Posterior vena cava (tissue), 2 donors: ENCODE data around the gene TGFBR3. TPM values are rescaled to one million over a fixed set of nuclear protein-coding genes. Genes with fewer than 3 reads are reported as not detected.
"Not testable (repeated sequence)": the region's sequence is repeated elsewhere in the genome, so short reads cannot be mapped to it uniquely, and the experiment has no call there.

ENCODE experiments used
- DNase-seq: peaks from one replicate; pipeline ENCODE4 v3.0.0-alpha.2; 2020; ENCODE audit warnings: low spot score
- intact Hi-C, 2 donors: fragments of 100-400 bp; cut with DNase I; formaldehyde crosslinking; loops; one replicate each; pipeline versions ENCODE4 v1.14.1 to v1.14.2; 2022 to 2023
- total RNA-seq, 2 donors: library from RNA; stranded (reverse); fragmentation: NEBNext Ultra II Directional; extraction: Animal tissue kit (Norgen Biotek cat#: 25700); gene quantifications; one replicate each; pipeline ENCODE4 v1.2.1, GENCODE V29; 2021
- donor health status: DM: yes; HTN: yes; CAD: no.
- donor health status: DM: yes; HTN: yes; CAD: no.

The TGFBR3 gene
- total RNA-seq, 2 donors from 2014 or later, result 86.7 to 106 TPM

DNA sequence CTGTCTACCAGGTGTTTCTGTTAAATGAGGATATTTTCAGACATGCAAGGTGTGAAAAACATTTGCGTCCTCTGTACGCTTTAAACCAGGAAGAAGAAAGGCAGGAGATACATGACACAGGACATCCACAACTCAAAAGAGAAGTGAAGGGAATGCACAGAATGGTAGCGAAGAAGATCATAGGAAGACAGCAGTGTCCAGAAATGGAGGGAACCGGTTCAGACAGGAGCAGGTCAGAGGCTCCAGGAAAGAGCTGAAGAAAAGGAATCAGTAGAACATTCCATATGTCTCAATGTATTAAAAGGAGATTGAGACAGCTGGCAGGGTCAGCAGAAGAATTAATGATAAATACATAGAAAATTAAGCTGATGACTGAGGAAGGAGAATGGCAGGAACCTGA, 194.4 kb downstream of the TGFBR3 start:
- intact Hi-C loops, result no loop called here
- no peak for DNase-seq

DNA sequence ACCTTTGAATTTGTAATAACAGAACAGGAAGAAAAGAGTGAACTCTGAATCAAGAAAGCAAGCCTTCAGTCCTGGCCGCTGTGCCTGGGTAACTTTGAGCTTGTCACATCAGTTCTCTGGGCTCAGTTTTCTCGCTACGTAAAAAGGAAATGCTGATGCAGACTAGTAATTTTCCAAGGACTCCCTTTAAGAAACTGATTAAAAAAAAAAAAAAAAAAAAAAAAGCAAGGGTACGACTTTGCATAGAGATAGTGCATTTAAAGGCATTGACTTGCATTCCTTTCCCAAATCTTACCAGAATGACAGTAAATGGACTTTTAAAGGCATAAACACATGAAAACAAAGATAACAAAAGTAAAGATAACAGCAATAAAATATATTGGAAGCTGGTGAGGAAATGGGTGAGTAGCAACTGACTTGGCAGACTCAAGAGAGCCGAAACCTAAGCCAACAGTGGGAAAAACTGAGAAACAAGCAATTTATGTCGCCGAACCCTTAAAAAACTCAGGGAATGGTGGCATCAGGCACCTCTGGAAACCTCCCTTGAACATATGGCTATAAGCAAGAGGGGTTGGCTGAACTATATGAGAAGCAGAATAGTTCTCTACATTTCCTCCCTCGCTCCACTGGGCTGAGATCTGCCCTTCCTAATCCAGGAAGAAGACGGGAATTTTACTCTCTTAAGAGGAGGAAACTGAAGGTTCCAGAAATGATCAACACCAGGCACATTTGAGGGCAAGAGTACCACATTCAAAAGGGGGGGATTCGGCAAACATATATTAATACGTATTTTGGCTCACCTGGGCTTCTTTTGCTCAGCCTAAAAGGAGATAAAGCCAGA, 196.1 kb downstream of the TGFBR3 start:
- DNase-seq, result no peak

DNA sequence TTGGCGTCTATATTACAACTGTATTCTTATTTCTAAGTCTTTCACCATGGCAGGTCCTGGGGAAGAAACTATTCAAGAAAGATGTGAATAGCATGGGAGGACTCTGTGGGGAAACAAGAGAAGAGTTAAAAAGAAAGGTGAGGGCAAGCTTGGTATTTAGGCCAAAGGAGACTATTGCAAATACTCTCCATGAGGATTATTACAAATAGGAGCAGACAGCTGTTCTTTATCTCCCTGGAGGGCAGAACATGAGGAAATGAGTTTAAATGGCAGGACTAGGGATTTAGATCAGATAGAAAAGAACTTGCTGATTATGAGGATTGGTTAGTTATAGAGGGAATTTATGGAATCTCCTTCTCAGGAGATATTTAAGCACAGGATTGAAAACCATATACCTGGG, 198.5 kb downstream of the TGFBR3 start:
- intact Hi-C loops, result no loop called here
- no peak for DNase-seq

More for the DNA sequence above, 196.1 kb downstream of the TGFBR3 start:
- intact Hi-C loops, result no loop called here

- intact Hi-C loops, result no loop called here
- DNase-seq, result no peak
Observed at GRCh38 chr1:91685994-91686393, 200.0 kb downstream of the TGFBR3 start.

DNA sequence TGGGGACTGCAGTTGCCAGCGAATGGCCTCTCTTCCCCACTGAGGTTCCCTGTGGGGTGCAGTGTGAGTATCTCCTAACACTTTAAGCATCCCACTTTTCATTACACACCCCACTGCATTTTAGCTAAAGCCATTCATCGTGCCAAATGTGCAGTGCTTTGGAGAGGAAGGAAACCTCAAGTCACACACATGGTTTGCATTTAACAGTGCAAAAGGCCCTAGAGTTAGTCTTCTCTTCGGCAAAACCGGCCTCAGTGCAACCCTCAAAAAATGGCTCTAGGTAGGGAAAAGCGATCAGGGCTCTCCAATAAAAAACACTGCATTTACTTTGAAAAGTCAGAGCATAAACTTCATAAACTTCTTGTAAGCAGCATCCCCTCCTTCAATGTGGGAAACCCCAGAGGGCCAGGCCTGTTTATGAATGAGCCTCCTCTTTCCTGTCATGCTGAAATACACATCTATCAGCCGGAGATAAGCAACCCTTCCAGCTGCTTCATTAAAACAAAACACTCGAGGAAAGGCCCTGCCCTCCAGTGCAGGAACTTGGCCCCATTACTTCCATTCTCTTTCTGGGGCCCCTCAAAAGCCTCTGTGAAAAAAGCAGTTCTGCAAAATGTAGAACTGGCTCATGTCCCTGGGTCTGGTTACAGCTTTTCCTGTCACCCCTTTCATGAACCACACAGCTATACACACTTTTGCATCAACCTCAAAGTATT, 201.3 kb downstream of the TGFBR3 start:
- intact Hi-C loops, result no loop called here
- no peak for DNase-seq

DNA sequence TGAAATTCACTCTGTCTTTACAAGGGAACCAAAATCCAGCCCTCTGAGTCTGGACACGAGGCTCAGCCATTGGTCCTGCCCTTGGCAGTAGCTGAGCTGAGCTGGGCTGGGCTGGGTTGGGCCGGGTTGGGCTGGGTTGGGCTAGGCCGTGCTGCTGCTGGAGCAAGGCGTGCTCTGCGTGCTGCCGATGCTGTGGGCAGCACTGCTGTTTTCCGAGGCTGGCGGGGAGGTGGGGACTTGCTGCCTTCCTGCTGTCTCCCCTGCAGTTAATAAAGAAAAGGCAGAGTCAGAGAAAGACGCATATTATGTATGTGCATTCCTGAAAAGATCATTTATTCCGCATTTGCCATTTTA, 202.4 kb downstream of the TGFBR3 start:
- intact Hi-C loops, result no loop called here

DNA sequence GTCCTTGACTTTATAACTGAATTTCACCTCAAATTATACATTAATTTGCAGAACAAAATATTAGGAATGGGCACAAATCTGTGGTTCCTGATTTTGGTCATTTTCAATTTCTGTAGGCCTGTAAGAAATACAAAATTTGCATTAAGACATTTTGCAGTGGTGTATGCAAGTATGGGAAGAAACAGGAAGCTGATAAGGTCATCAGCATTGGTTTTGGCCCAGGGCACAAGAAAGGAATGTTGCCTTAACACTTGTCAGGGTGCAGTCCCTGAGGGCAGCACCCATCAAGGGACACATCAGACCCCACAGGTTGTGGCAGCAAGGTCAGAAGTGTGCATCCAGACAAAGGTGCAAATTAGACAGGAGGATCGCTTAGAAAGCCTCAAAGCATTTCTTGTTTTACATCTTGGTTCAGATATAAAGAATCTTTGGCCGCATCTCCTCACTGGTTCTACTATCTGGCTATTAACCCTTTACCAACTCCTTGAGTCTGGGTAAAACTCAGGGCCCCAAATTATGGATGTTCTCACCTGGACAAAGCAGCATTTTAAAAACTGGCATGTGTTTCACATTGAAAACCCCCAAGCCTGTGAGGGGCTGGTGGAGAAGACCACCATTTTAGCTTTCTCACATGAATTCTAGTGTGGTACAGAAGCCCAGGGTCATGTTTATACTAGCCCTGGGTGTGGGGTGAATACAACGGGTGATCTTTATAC, 202.9 kb downstream of the TGFBR3 start:
- no peak for DNase-seq
- intact Hi-C loops, result no loop called here

More for the DNA sequence above, 202.4 kb downstream of the TGFBR3 start:
- DNase-seq, result no peak

GRCh38 chr1:91680556-91681155, 205.3 kb downstream of the TGFBR3 start:
- intact Hi-C loops, result no loop called here
- DNase-seq, result no peak

DNA sequence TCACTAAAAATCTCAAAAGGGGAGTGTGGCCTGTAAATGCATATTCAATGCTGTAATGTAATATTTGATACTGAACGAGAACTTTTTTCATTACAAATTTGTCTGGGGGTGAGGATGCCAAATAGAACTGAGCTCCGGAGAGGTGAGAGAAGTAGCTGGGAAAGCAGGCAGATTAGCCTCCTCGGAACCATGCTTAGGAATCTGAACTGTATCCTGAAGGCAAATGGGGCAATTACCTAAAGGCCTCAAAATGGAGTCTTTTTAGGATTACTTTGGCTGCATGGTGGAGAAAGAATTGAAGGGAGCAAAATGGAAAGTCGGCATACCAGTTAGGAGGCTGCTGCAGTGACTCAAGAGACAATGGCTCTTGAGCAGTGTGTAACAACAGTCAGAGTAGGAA, 206.5 kb downstream of the TGFBR3 start:
- intact Hi-C loops, result no loop called here
- no peak for DNase-seq

GRCh38 chr1:91676030-91676429, 209.9 kb downstream of the TGFBR3 start:
- intact Hi-C loops, result no loop called here
- DNase-seq, result no peak

DNA sequence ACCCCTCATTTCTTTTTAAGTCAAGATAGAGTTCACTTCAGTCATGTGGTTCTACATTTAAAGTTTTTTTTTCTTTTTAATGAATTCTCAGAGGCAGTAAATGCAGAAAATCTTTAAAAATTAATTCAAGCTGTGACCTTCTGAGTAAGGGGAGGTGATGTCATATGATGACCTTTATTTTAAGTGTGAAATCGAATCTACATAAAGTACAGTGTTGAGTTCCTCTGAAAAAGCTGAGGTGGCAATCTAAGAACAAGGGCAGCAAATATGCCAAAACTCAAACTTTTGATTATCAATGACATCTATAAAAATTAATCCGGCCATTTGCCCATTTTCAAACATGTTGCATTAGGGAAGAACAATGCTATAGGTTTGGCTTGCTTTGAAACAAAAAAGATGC, 211.8 kb downstream of the TGFBR3 start:
- no peak for DNase-seq
- intact Hi-C loops, result no loop called here

- intact Hi-C loops, result loop anchor here in 1 of 2 donors (1.0 kb wide), 1 partner anchor 24 kb away; no protein-coding TSS in a partner anchor
- DNase-seq, result no peak
Observed at GRCh38 chr1:91673613-91674012, 212.3 kb downstream of the TGFBR3 start.

DNA sequence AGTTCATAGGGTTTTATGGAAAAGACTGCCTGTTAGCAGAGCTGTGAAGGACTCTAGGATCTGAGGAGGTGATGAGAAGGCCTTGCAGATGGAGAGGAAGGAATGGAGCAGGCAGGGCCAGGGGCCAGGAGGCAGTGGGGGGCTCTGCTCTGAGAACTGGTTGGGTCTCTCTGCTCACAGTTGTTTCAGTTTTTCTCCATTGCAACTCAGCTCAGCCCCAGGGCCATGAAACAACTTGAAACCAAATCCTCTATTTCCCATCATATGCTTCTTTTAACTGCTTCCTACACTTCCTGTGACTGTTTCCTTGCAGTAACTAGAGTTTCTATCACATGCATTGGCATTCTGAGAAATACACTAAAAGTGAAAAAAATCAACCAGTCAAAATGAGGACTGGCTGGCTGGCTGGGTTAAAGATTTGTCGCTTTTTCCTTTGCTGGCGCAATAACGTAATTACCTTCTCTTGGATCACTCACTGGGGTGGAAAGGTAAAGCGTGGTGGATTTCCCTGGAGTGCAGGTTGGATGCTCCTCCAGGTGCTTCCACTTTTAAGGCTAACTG, 213.3 kb downstream of the TGFBR3 start:
- DNase-seq, result no peak
- intact Hi-C loops, result loop anchor here in 1 of 2 donors (1.0 kb wide), 1 partner anchor 25 kb away; no protein-coding TSS in a partner anchor

DNA sequence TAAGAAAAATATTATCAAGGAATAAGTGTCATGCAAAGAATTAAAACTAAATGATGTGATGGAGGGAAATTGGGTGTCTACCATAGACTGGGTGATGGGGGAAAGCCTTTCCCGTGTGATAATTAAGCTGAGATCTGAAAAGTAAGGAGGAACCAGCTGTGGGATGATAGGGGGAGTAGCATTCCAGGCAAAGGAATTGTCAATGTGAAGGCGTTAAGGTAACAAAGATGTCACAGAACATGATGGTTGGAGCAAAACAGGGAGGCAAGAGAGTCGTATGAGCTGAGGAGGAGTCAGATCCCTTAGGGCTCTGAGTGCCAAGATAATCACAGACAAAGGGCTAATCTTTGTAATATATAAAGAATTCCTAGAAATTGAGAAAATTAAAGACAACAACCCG, 215.2 kb downstream of the TGFBR3 start:
- no peak for DNase-seq
- intact Hi-C loops, result loop anchor here in 1 of 2 donors (1.0 kb wide), 1 partner anchor 17 kb away; no protein-coding TSS in a partner anchor

DNA sequence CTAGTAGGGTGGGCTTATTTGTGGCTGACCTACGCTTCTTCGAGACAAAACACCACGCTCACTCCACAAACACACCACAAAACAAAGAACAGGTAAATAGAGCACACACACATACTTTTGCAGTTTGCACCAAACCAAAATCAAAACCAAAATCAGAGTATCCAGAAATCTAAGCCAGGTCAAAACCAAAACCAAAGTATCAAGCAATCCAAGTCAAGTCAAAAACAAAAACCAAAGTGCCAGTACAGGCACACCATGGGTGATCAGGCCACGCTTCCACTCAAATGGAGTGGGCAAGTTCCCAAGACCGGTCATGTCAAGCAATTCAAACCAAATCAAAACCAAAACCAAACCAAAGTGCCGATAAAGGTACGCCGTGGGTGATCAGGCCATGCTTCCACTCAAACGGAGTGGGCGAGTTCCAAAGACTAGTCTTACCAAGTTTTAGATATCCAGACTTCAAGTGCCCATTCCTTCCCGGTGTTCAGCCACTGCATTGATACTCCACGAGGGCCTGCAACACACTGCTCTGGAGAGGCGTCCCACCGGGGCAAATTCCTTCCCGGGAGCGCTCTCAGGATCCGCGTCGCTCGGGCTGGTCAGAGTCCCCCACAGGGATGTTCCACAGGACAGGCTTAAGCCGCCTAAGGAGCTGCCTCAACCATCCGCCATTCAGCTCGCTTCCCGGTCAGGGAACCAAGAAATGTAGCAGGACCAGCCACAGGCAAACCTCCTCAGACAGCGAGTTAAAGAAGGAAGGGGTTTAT, 216.2 kb downstream of the TGFBR3 start:
- intact Hi-C loops, result no loop called here
- DNase-seq, result no peak

GRCh38 chr1:91666651-91667050, 219.3 kb downstream of the TGFBR3 start:
- intact Hi-C loops, DNase-seq: not testable (repeated sequence)

- intact Hi-C loops, result no loop called here
- no peak for DNase-seq
Observed at GRCh38 chr1:91661121-91661520, 224.8 kb downstream of the TGFBR3 start.

- intact Hi-C loops, result no loop called here
Observed at GRCh38 chr1:91660708-91661107, 225.2 kb downstream of the TGFBR3 start.

More at GRCh38 chr1:91660708-91661107, 225.2 kb downstream of the TGFBR3 start:
- no peak for DNase-seq
